DMS79 (cell line): ENCODE data around the gene SPINK1.
"Not testable (repeated sequence)": the region's sequence is repeated elsewhere in the genome, so short reads cannot be mapped to it uniquely, and the experiment has no call there.

Source experiments
- DNase-seq: peaks from one replicate; lab custom pipeline; 2025; lab: John Stamatoyannopoulos, UW

Gene SPINK1

GRCh38 chr5:147854894-147855773, 23.7 kb upstream of the SPINK1 start:
- no peak for DNase-seq

- DNase-seq, result no peak
Measured at GRCh38 chr5:147854331-147854730, 22.9 kb upstream of the SPINK1 start.

- no peak for DNase-seq
Measured at GRCh38 chr5:147853372-147853987, 22.0 kb upstream of the SPINK1 start.

- no peak for DNase-seq
Measured at GRCh38 chr5:147852365-147852764, 20.9 kb upstream of the SPINK1 start.

- DNase-seq, result no peak
Measured at GRCh38 chr5:147851578-147851977, 20.1 kb upstream of the SPINK1 start.

GRCh38 chr5:147849226-147849625, 17.8 kb upstream of the SPINK1 start:
- no peak for DNase-seq

GRCh38 chr5:147845618-147846017, 14.1 kb upstream of the SPINK1 start:
- no peak for DNase-seq

- DNase-seq, result no peak
Measured at GRCh38 chr5:147844846-147845245, 13.4 kb upstream of the SPINK1 start.

GRCh38 chr5:147842869-147843268, 11.4 kb upstream of the SPINK1 start:
- DNase-seq, result no peak

GRCh38 chr5:147836439-147836838, 5.0 kb upstream of the SPINK1 start:
- DNase-seq, result no peak

- DNase-seq, result no peak
Measured at GRCh38 chr5:147835386-147835798, 3.9 kb upstream of the SPINK1 start.

GRCh38 chr5:147832541-147832940, 1.1 kb upstream of the SPINK1 start:
- DNase-seq, result no peak

- DNase-seq, result no peak
Measured at GRCh38 chr5:147830035-147830434, 1.4 kb downstream of the SPINK1 start.

- DNase-seq, result not testable (repeated sequence)
Measured at GRCh38 chr5:147827017-147827416, 4.5 kb downstream of the SPINK1 start.

GRCh38 chr5:147826361-147826760, 5.1 kb downstream of the SPINK1 start:
- DNase-seq, result no peak

- peak; percentile 41 for DNase-seq
Measured at GRCh38 chr5:147822686-147823491, 8.6 kb downstream of the SPINK1 start.

- DNase-seq, result not testable (repeated sequence)
Measured at GRCh38 chr5:147822222-147822621, 9.2 kb downstream of the SPINK1 start.

- no peak for DNase-seq
Measured at GRCh38 chr5:147821766-147822165, 9.7 kb downstream of the SPINK1 start.

GRCh38 chr5:147819261-147819770, 12.2 kb downstream of the SPINK1 start:
- no peak for DNase-seq

GRCh38 chr5:147818290-147818689, 13.2 kb downstream of the SPINK1 start:
- DNase-seq, result no peak

GRCh38 chr5:147813696-147814095, 17.8 kb downstream of the SPINK1 start:
- no peak for DNase-seq
